HepG2 (cell line): ENCODE results near the gene LRRC74A. TPM values are rescaled to one million over a fixed set of nuclear protein-coding genes. Genes with fewer than 3 reads are reported as not detected.

Experiments used
- ATAC-seq: fragments of 200-7000 bp; cut with Tn5 transposase; 3 replicates; pipeline ENCODE4 v1.9.1; 2020; ENCODE audit warnings: mild to moderate bottlenecking, moderate library complexity
- BruUV-seq: library from RNA; stranded (reverse); fragments of 400-500 nt; replicated peaks from 2 replicates; lab custom pipeline; 2021; lab: Mats Ljungman, UMichigan
- CTCF ChIA-PET: fragments of 300-600 bp; formaldehyde crosslinking; extraction: SDS; loops from one replicate; lab custom pipeline; 2021; ENCODE audit warnings: low total read pairs, inconsistent platforms, low intra/inter-chr PET ratio; lab: Yijun Ruan, JAX
- POLR2A ChIA-PET: fragments of 350-600 bp; sonication (Branson Sonifier 250); formaldehyde crosslinking; loops from one replicate; lab custom pipeline; 2020; ENCODE audit warnings: antibody characterized with exemption, inconsistent platforms; lab: Yijun Ruan, JAX
- DNase-seq: peaks from one replicate; pipeline ENCODE4 v3.0.0-alpha.2; 2015; ENCODE audit warnings: low spot score
- FAIRE-seq: peaks from 3 replicates; lab custom pipeline; 2011; peaks lifted over from hg19 to GRCh38; lab: Jason Lieb, UNC
- H2AFZ ChIP-seq: one replicate; pipeline ENCODE4 v1.6.1; 2011; ENCODE audit warnings: low read length, inconsistent platforms
- H3K27ac ChIP-seq: fragments of 300-600 bp; 3 replicates; pipeline ENCODE4 v1.8.0; 2011; ENCODE audit warnings: mixed run types, mild to moderate bottlenecking, mixed read lengths, low read length, inconsistent platforms; ENCODE audit not compliant: insufficient read depth; ENCODE audit errors: extremely low read length
- H3K27me3 ChIP-seq, 2 experiments: fragments of 200-600 bp in 1 of 2; 2 replicates in 1 of 2; 3 replicates in 1 of 2; pipeline versions ENCODE4 v1.6.0 to v1.8.0; 2011; ENCODE audit warnings: low read length in 2 of 2, mild to moderate bottlenecking in 2 of 2, moderate library complexity in 2 of 2, inconsistent platforms in 1 of 2; ENCODE audit not compliant: insufficient read depth in 2 of 2, control insufficient read depth in 1 of 2
- H3K36me3 ChIP-seq, 2 experiments: fragments of 200-600 bp in 1 of 2; replicated peaks in 1 of 2; 2 replicates in 1 of 2; 3 replicates in 1 of 2; pipeline versions ENCODE4 v1.5.1 to v1.8.0; 2011; ENCODE audit warnings: low read length in 2 of 2, inconsistent platforms in 1 of 2; ENCODE audit not compliant: insufficient read depth in 2 of 2, control insufficient read depth in 1 of 2
- H3K4me1 ChIP-seq: 2 replicates; pipeline ENCODE4 v1.5.1; 2012; ENCODE audit warnings: low read length, inconsistent platforms; ENCODE audit not compliant: insufficient read depth
- H3K4me2 ChIP-seq: 2 replicates; pipeline ENCODE4 v1.6.0; 2011; ENCODE audit warnings: low read depth, low read length, inconsistent platforms
- H3K4me3 ChIP-seq, 3 experiments: fragments of 200-600 bp in 1 of 3; sonication (generic), shearing (Covaris generic) in 1 of 3; replicated peaks in 1 of 3; 2 replicates each; pipeline ENCODE4 v1.5.1; 2011 to 2016; ENCODE audit warnings: low read length in 3 of 3, inconsistent platforms in 2 of 3, low read depth in 2 of 3, mild to moderate bottlenecking in 2 of 3, control low read depth in 1 of 3, mixed read lengths in 1 of 3; ENCODE audit not compliant: insufficient read depth in 1 of 3
- H3K79me2 ChIP-seq: one replicate; pipeline ENCODE4 v1.6.1; 2011; ENCODE audit warnings: low read length, inconsistent platforms; ENCODE audit not compliant: insufficient read depth
- H3K9ac ChIP-seq: 2 replicates; pipeline ENCODE4 v1.6.0; 2011; ENCODE audit warnings: mild to moderate bottlenecking, low read depth, low read length, inconsistent platforms; ENCODE audit not compliant: insufficient read depth
- H3K9me3 ChIP-seq: 2 replicates; pipeline ENCODE4 v1.5.1; 2012; ENCODE audit warnings: mild to moderate bottlenecking, low read length
- H4K20me1 ChIP-seq: 2 replicates; pipeline ENCODE4 v1.6.0; 2011; ENCODE audit warnings: inconsistent platforms, mild to moderate bottlenecking, low read length, moderate library complexity; ENCODE audit not compliant: insufficient read depth
- AGO2 ChIP-seq: fragments of 200-400 bp; formaldehyde crosslinking; optimal IDR thresholded peaks from 2 replicates; pipeline ENCODE3; 2017; ENCODE audit warnings: mild to moderate bottlenecking, low read depth, low read length, moderate library complexity
- BHLHE40 ChIP-seq: IDR thresholded peaks from 2 replicates; pipeline ENCODE4 v1.6.1; 2011; ENCODE audit warnings: low read length, improper control_type of control experiment
- CERS6 ChIP-seq: sonication (generic); formaldehyde crosslinking; IDR thresholded peaks from 2 replicates; pipeline ENCODE4 v1.5.0; 2020; ENCODE audit warnings: missing genetic modification reagents
- FUBP1 ChIP-seq: sonication (generic); formaldehyde crosslinking; IDR thresholded peaks from 2 replicates; pipeline ENCODE4 v1.5.1; 2020; ENCODE audit warnings: missing genetic modification reagents, mild to moderate bottlenecking, borderline replicate concordance
- HNF1B ChIP-seq: sonication (generic); formaldehyde crosslinking; IDR thresholded peaks from 2 replicates; pipeline ENCODE4 v1.5.1; 2020; ENCODE audit warnings: mild to moderate bottlenecking, moderate library complexity, missing genetic modification reagents
- MAFG ChIP-seq: sonication (generic); formaldehyde crosslinking; IDR thresholded peaks from 2 replicates; pipeline ENCODE4 v1.5.1; 2020; ENCODE audit warnings: mild to moderate bottlenecking, missing genetic modification reagents
- MZF1 ChIP-seq: sonication (generic); formaldehyde crosslinking; IDR thresholded peaks from 2 replicates; pipeline ENCODE4 v1.8.1; 2023; ENCODE audit warnings: mild to moderate bottlenecking, missing genetic modification reagents, borderline replicate concordance
- PRMT3 ChIP-seq: sonication (generic); formaldehyde crosslinking; IDR thresholded peaks from 2 replicates; pipeline ENCODE4 v1.8.1; 2022; ENCODE audit warnings: low read depth, mild to moderate bottlenecking, moderate library complexity, missing genetic modification reagents, borderline replicate concordance
- TBX3 ChIP-seq: fragments of 450-650 bp; IDR thresholded peaks from 2 replicates; pipeline ENCODE4 v1.6.1; 2017; ENCODE audit warnings: antibody characterized with exemption, mild to moderate bottlenecking, inconsistent platforms, borderline replicate concordance
- TFE3 ChIP-seq: IDR thresholded peaks from 2 replicates; pipeline ENCODE4 v1.6.1; 2016
- ZBTB34 ChIP-seq: sonication (generic); formaldehyde crosslinking; IDR thresholded peaks from 2 replicates; pipeline ENCODE4 v1.8.0; 2022; ENCODE audit warnings: mild to moderate bottlenecking, missing genetic modification reagents
- WGBS: methylation state at CpG from one replicate; pipeline ENCODE4 v1.1.6; 2017; ENCODE audit warnings: low lambda C conversion rate; 5-methylcytosine and 5-hydroxymethylcytosine counted together
- in situ Hi-C: cut with HindIII; loops from 2 replicates; pipeline ENCODE4 v1.10.0; 2017; ENCODE audit warnings: low pct_unique_long_range_greater_than_20kb; ENCODE audit not compliant: extremely low pct_ligation_motif_present
- intact Hi-C: fragments of 100-400 bp; cut with micrococcal nuclease; formaldehyde crosslinking; loops from one replicate; pipeline ENCODE4 v1.10.0; 2022; ENCODE audit not compliant: unreplicated experiment
- polyA plus RNA-seq, 8 experiments: library from polyadenylated mRNA; depleted of rRNA in 3 of 8; stranded (reverse) in 7 of 8; unstranded in 1 of 8; fragments of >200 nt; fragmentation: Illumina TruSeq in 4 of 8; extraction: Trizol in 4 of 8; gene quantifications; 2 replicates each; pipeline versions ENCODE4 v1.2.1 to v1.2.3, GENCODE V29; 2011 to 2016; ENCODE audit warnings: low read depth in 4 of 8, missing spikeins in 1 of 8, mixed read lengths in 1 of 8; ENCODE audit not compliant: insufficient read depth in 1 of 8
- total RNA-seq, 5 experiments: library from RNA; depleted of rRNA; stranded (reverse); fragments of >200 nt; fragmentation: Illumina TruSeq; extraction: Trizol; gene quantifications; 2 replicates each; pipeline ENCODE4 v1.2.3, GENCODE V29; 2016; ENCODE audit warnings: low read depth in 1 of 5

LRRC74A gene
- total and polyA plus RNA-seq, 2 of the 13 experiments (the other 11 are each of a cell fraction or from before 2014, with no cell fraction given), result not detected

GRCh38 chr14:76782885-76783566 lies 43.2 kb upstream of the LRRC74A start:
- Histone ChIP-seq H3K79me2 (no peaks in the 10 kb centered on the region), H3K4me2 (no peak overlapping the region), H3K4me3 (no peak overlapping the region), H3K4me1 (no peaks in the 10 kb centered on the region), H2AFZ (no peak overlapping the region), H3K36me3 (peaks cover 9 to 25% of the 10 kb centered on the region in 2 experiments; a peak in 4 of 5 replicates), H3K9me3 (no peaks in the 10 kb centered on the region), H3K9ac (no peak overlapping the region)
- no peak for ATAC-seq
- FAIRE-seq, result no peak
- POLR2A ChIA-PET, result no interaction called here
- intact Hi-C loops, result no loop called here
- TF ChIP-seq AGO2 (no peak), MAFG (CRISPR knock-in tag) (no peak), PRMT3 (no peak), TBX3 (no peak), FUBP1 (no peak), BHLHE40 (no peak), HNF1B (CRISPR knock-in tag) (no peak), CERS6 (CRISPR knock-in tag) (no peak), MZF1 (CRISPR knock-in tag) (no peak), TFE3 (CRISPR knock-in tag) (no peak), ZBTB34 (no peak)
- TF ChIP-seq, all 625 proteins: peak for 0
- CTCF ChIA-PET, result interaction anchor here (2.3 kb wide), 1 partner anchor 73 kb away, joined by 38 read pairs; no protein-coding TSS in a partner anchor
- Histone ChIP-seq H3K27ac (no peak overlapping the region), H3K27me3 (no peaks in the 10 kb centered on the region), H4K20me1 (peaks cover 4% of the 10 kb centered on the region; the same call in 1 of the 2 replicates)
- no peak for DNase-seq
- in situ Hi-C loops, result loop anchor here (5.0 kb wide), 1 partner anchor 71 kb away; no protein-coding TSS in a partner anchor
- no TSS peak for BruUV-seq
- WGBS, result 92% methylated on average over 7 of the region's 9 CpGs
